ENCODE data around the gene STUB1. TPM values are rescaled to one million over a fixed set of nuclear protein-coding genes. Genes with fewer than 3 reads are reported as not detected.

STUB1 gene
- total and polyA plus RNA-seq, 2 of the 8 experiments (the other 6 are each of a cell fraction or from before 2014, with no cell fraction given): 89.9 to 103 TPM

DNA sequence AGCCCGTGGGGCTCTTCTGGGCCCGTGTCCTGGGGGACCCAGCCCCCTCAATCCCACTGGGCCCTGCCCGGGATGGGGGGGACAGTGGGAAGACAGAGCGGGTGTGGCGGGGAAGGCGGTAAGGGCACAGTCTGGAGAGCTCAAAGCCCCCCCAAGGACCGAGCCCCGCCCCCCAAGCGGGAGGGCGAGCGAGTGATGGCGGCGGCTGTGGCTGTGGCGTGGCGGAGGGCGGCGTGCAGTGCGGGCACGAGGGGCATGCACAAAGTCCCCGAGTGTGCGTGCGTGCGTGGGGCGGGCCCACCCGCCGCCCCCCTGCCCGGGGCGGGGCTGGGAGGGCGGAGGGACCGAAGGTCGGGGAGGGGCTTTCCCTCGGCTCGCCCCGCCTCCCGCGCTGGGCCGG, 13.6 kb downstream of the STUB1 start (continued):
- no peak for TF ChIP-seq JUN (IDR thresholded peaks at IDR 0.05; ENCODE audit: low read depth, low read length)
- no peak for TF ChIP-seq BACH1 (IDR thresholded peaks at IDR 0.05; ENCODE audit: low read length)
- no peak for TF ChIP-seq NANOG (IDR thresholded peaks at IDR 0.05; ENCODE audit: insufficient read depth, low read depth, low read length, poor library complexity, severe bottlenecking)
